GM12801 (cell line): ENCODE data around the gene ANKMY1.

Experiments used
- CTCF ChIP-seq: IDR thresholded peaks from one replicate; pipeline ENCODE4 v1.5.1; 2011; ENCODE audit warnings: control low read depth; ENCODE audit not compliant: insufficient read length; ENCODE audit errors: extremely low read depth

ANKMY1 gene

GRCh38 chr2:240597054-240597418, 39.2 kb upstream of the ANKMY1 start:
- TF ChIP-seq CTCF = no peak

GRCh38 chr2:240596491-240596931, 38.7 kb upstream of the ANKMY1 start:
- TF ChIP-seq CTCF = no peak

- TF ChIP-seq CTCF = no peak
Measured at GRCh38 chr2:240596080-240596460, 38.3 kb upstream of the ANKMY1 start.

GRCh38 chr2:240595381-240596079, 37.7 kb upstream of the ANKMY1 start:
- no peak for TF ChIP-seq CTCF

GRCh38 chr2:240594511-240595380, 37.0 kb upstream of the ANKMY1 start:
- no peak for TF ChIP-seq CTCF

- no peak for TF ChIP-seq CTCF
Measured at GRCh38 chr2:240593703-240594451, 36.1 kb upstream of the ANKMY1 start.
